Right hindlimb (tissue), 1 donor: Measurements from ENCODE around the gene HHIPL1.

ENCODE experiments used
- DNase-seq: peaks from one replicate; pipeline ENCODE4 v3.0.0-alpha.2; 2018

The HHIPL1 gene

GRCh38 chr14:99718031-99718810 lies 73.3 kb downstream of the HHIPL1 start:
- DNase-seq: no peak

GRCh38 chr14:99718811-99719192 lies 73.9 kb downstream of the HHIPL1 start:
- DNase-seq: no peak

GRCh38 chr14:99720941-99721791 lies 76.2 kb downstream of the HHIPL1 start:
- no peak for DNase-seq

- no peak for DNase-seq
These were observed 77.0 kb downstream of the HHIPL1 start for GRCh38 chr14:99721792-99722516.

- peak; percentile 9 for DNase-seq
These were observed 77.8 kb downstream of the HHIPL1 start for GRCh38 chr14:99722741-99723140.

- DNase-seq: peak; percentile 19
These were observed 79.4 kb downstream of the HHIPL1 start for GRCh38 chr14:99724196-99724891.

- DNase-seq: no peak
These were observed 80.2 kb downstream of the HHIPL1 start for GRCh38 chr14:99724939-99725773.

- DNase-seq: peak; percentile 15
These were observed 81.0 kb downstream of the HHIPL1 start for GRCh38 chr14:99725774-99726537.

- peak; percentile 11 for DNase-seq
These were observed 81.7 kb downstream of the HHIPL1 start for GRCh38 chr14:99726538-99727095.

- peak; percentile 9 for DNase-seq
These were observed 82.4 kb downstream of the HHIPL1 start for GRCh38 chr14:99727096-99727870.

GRCh38 chr14:99728231-99728920 lies 83.4 kb downstream of the HHIPL1 start:
- peak; percentile 17 for DNase-seq

GRCh38 chr14:99728981-99729451 lies 84.1 kb downstream of the HHIPL1 start:
- DNase-seq: peak; percentile 19
